COLO668 (cell line): Measurements from ENCODE around the gene NTNG1.

Experiments
- DNase-seq: peaks from one replicate; lab custom pipeline; 2025; ENCODE audit not compliant: unreplicated experiment; lab: John Stamatoyannopoulos, UW

NTNG1 gene

GRCh38 chr1:107394301-107394700 is 253.5 kb downstream of the NTNG1 start:
- DNase-seq, result no peak

- DNase-seq, result no peak
Measured at GRCh38 chr1:107401704-107402103, 260.9 kb downstream of the NTNG1 start.

GRCh38 chr1:107404756-107405155 is 263.9 kb downstream of the NTNG1 start:
- DNase-seq, result no peak

- no peak for DNase-seq
Measured at GRCh38 chr1:107405236-107405635, 264.4 kb downstream of the NTNG1 start.

- no peak for DNase-seq
Measured at GRCh38 chr1:107407011-107407410, 266.2 kb downstream of the NTNG1 start.

GRCh38 chr1:107413546-107413945 is 272.7 kb downstream of the NTNG1 start:
- DNase-seq, result no peak

- no peak for DNase-seq
Measured at GRCh38 chr1:107413951-107414350, 273.1 kb downstream of the NTNG1 start.

GRCh38 chr1:107414550-107414949 is 273.7 kb downstream of the NTNG1 start:
- no peak for DNase-seq

- DNase-seq, result no peak
Measured at GRCh38 chr1:107415241-107415640, 274.4 kb downstream of the NTNG1 start.

GRCh38 chr1:107419003-107419402 is 278.2 kb downstream of the NTNG1 start:
- DNase-seq, result no peak

GRCh38 chr1:107422901-107423300 is 282.1 kb downstream of the NTNG1 start:
- no peak for DNase-seq

GRCh38 chr1:107430540-107431228 is 289.8 kb downstream of the NTNG1 start:
- DNase-seq, result peak; percentile 33

GRCh38 chr1:107432108-107432507 is 291.3 kb downstream of the NTNG1 start:
- DNase-seq, result no peak

GRCh38 chr1:107433068-107433467 is 292.2 kb downstream of the NTNG1 start:
- DNase-seq, result no peak

- DNase-seq, result no peak
Measured at GRCh38 chr1:107433635-107434360, 293.0 kb downstream of the NTNG1 start.

- DNase-seq, result no peak
Measured at GRCh38 chr1:107434361-107434693, 293.5 kb downstream of the NTNG1 start.

- DNase-seq, result no peak
Measured at GRCh38 chr1:107436552-107437241, 295.9 kb downstream of the NTNG1 start.

GRCh38 chr1:107439567-107439966 is 298.7 kb downstream of the NTNG1 start:
- DNase-seq, result no peak

- DNase-seq, result no peak
Measured at GRCh38 chr1:107442551-107442950, 301.7 kb downstream of the NTNG1 start.

GRCh38 chr1:107443027-107443426 is 302.2 kb downstream of the NTNG1 start:
- no peak for DNase-seq

- DNase-seq, result no peak
Measured at GRCh38 chr1:107443860-107444259, 303.0 kb downstream of the NTNG1 start.

GRCh38 chr1:107444302-107444701 is 303.5 kb downstream of the NTNG1 start:
- DNase-seq, result no peak
